ENCODE results near the gene UMODL1. TPM values are rescaled to one million over a fixed set of nuclear protein-coding genes. Genes with fewer than 3 reads are reported as not detected.

The UMODL1 gene
- total and polyA plus RNA-seq, 4 donors, result 0.10 to 0.28 (median 0.14) TPM; not detected in 1

DNA sequence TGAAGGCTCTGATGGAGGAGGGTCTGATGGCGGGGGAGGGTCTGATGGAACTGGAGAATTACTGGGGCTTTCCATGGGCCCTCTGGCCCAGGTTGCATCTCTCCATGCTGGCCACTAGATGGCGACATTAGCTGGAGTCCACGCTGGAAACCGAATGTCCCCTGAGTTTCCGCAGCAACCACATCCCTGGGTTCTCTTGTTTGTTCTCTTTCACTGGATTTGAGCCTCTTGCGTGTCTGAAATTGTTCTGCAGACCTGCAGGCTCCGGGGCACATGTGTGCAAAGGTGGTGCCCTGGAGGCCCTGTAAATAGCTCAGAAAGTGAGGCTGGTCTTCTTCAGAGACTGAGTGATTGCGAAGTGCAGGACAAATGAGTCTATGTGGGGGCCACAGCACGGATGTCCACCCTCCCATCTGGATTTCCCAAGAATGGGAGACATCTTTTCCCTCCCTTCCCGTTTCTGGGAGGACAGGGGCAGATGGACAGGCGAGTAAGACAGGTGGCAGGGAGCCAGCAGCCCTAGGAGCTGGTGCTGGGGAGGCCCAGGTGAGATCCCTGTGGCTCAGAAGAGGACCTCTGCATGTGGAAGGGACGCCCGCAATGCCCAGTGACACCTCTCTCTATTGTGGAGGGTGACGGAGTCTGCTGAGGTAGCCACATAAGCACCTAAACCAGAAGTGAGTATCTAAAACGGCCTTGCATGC lies 74.6 kb downstream of the UMODL1 start:
- TF ChIP-seq, protein P1, sequence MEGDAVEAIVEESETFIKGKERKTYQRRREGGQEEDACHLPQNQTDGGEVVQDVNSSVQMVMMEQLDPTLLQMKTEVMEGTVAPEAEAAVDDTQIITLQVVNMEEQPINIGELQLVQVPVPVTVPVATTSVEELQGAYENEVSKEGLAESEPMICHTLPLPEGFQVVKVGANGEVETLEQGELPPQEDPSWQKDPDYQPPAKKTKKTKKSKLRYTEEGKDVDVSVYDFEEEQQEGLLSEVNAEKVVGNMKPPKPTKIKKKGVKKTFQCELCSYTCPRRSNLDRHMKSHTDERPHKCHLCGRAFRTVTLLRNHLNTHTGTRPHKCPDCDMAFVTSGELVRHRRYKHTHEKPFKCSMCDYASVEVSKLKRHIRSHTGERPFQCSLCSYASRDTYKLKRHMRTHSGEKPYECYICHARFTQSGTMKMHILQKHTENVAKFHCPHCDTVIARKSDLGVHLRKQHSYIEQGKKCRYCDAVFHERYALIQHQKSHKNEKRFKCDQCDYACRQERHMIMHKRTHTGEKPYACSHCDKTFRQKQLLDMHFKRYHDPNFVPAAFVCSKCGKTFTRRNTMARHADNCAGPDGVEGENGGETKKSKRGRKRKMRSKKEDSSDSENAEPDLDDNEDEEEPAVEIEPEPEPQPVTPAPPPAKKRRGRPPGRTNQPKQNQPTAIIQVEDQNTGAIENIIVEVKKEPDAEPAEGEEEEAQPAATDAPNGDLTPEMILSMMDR (IDR thresholded peaks at IDR 0.05; ENCODE audit: control extremely low read depth, extremely low read depth), result peak; percentile 89
- Histone ChIP-seq H3K27ac (ENCODE audit: low read depth in 1 of 2, low read length in 1 of 2) (no peak overlapping the region), H3K4me3 (no peak overlapping the region), H3K9me3 (ENCODE audit: control insufficient read depth in 4 of 4, insufficient read depth in 3 of 4, low read length in 3 of 4) (no peaks in the 10 kb centered on the region), H3K36me3 (ENCODE audit: control insufficient read depth in 4 of 4, insufficient read depth in 4 of 4, low read length in 4 of 4) (no peaks in the 10 kb centered on the region), H3K27me3 (ENCODE audit: control insufficient read depth in 3 of 3, insufficient read depth in 3 of 3, low read length in 2 of 3) (no peaks in the 10 kb centered on the region), H3K4me1 (ENCODE audit: control insufficient read depth in 5 of 5, insufficient read depth in 5 of 5, low read length in 5 of 5) (peaks cover 0 to 12% (median 0%) of the 10 kb centered on the region in 5 donors), H3K9ac (ENCODE audit: insufficient read depth in 1 of 2, low read length in 2 of 2) (no peak overlapping the region)
- WGBS, 2 donors, result 37 to 40% methylated on average over 15 of the region's 15 CpGs
- ATAC-seq (ENCODE audit: insufficient read depth, low FRiP score) (no peak), DNase-seq (peak; percentile 74 to 80 (median 75))

DNA sequence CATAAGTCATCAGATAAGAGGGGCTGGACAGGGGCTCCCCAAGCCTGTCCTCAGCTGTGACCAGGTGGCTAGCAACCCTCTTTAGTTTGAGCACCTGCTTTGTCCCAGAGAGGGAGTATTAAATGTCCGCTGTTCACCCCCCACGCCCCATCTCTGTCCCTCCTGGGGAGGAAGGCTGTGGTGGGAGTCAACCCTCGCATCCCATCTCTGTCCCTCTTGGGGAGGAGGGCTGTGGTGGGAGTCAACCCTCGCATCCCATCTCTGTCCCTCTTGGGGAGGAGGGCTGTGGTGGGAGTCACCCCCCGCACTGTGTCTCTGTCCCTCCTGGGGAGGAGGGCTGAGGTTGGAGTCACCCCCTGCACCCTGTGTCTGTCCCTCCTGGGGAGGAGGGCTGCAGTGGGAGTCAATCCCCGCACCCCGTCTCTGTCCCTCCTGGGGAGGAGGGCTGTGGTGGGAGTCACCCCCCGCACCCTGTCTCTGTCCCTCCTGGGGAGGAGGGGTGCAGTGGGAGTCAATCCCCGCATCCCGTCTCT lies 75.2 kb downstream of the UMODL1 start:
- DNase-seq, result no peak

DNA sequence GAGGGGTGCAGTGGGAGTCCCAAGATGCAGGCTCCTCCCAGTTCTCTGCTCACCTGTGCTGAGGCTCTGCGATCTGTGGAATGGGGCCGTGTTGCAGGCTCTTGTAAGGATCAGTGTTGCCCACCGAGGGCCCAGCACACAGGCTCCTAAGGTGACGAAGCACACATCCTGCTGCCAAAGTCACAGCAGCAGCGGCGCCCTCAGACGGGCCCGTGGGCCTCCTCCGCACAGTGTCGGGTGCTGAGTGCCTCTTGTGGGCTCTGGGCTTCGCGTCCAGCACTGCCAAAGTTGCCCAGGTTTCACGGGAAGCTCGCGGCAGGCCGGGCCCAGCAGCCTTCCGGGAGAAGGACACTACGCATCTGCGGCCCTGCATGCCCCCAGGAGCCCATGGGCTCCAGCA lies 75.7 kb downstream of the UMODL1 start:
- TF ChIP-seq, protein P1 (IDR thresholded peaks at IDR 0.05; ENCODE audit: control extremely low read depth, extremely low read depth), result no peak
- WGBS, 2 donors, result 83 to 86% methylated on average over 19 of the region's 19 CpGs
- H3K9me3 ChIP-seq (ENCODE audit: control insufficient read depth in 4 of 4, insufficient read depth in 3 of 4, low read length in 3 of 4), result no peaks in the 10 kb centered on the region
- no peaks in the 10 kb centered on the region for H3K27me3 ChIP-seq (ENCODE audit: control insufficient read depth in 3 of 3, insufficient read depth in 3 of 3, low read length in 2 of 3)
- H3K36me3 ChIP-seq (ENCODE audit: control insufficient read depth in 4 of 4, insufficient read depth in 4 of 4, low read length in 4 of 4), result no peaks in the 10 kb centered on the region
- H3K4me3 ChIP-seq, result no peak overlapping the region
- DNase-seq, result peak in 1 of 3 donors; percentile 9
- no peak overlapping the region for H3K9ac ChIP-seq (ENCODE audit: insufficient read depth in 1 of 2, low read length in 2 of 2)
- ATAC-seq (ENCODE audit: insufficient read depth, low FRiP score), result no peak
- peaks cover 0 to 17% (median 6%) of the 10 kb centered on the region in 5 donors for H3K4me1 ChIP-seq (ENCODE audit: control insufficient read depth in 5 of 5, insufficient read depth in 5 of 5, low read length in 5 of 5)
- H3K27ac ChIP-seq (ENCODE audit: low read depth in 1 of 2, low read length in 1 of 2), result no peak overlapping the region

More for the DNA sequence above, 75.2 kb downstream of the UMODL1 start:
- no peak for ATAC-seq (ENCODE audit: insufficient read depth, low FRiP score)
- Histone ChIP-seq H3K9me3 (ENCODE audit: control insufficient read depth in 4 of 4, insufficient read depth in 3 of 4, low read length in 3 of 4) (no peaks in the 10 kb centered on the region), H3K27ac (ENCODE audit: low read depth in 1 of 2, low read length in 1 of 2) (no peak overlapping the region), H3K27me3 (ENCODE audit: control insufficient read depth in 3 of 3, insufficient read depth in 3 of 3, low read length in 2 of 3) (no peaks in the 10 kb centered on the region), H3K4me3 (no peak overlapping the region), H3K4me1 (ENCODE audit: control insufficient read depth in 5 of 5, insufficient read depth in 5 of 5, low read length in 5 of 5) (peaks cover 0 to 17% (median 6%) of the 10 kb centered on the region in 5 donors), H3K36me3 (ENCODE audit: control insufficient read depth in 4 of 4, insufficient read depth in 4 of 4, low read length in 4 of 4) (no peaks in the 10 kb centered on the region), H3K9ac (ENCODE audit: insufficient read depth in 1 of 2, low read length in 2 of 2) (no peak overlapping the region)
- TF ChIP-seq, protein P1 (IDR thresholded peaks at IDR 0.05; ENCODE audit: control extremely low read depth, extremely low read depth), result no peak
- WGBS, 2 donors, result 90 to 91% methylated on average over 10 of the region's 10 CpGs

All from lung (tissue), 12 donors.